Uterus (tissue), 2 donors: Measurements from ENCODE around the gene TALDO1.

Experiments
- CTCF ChIP-seq, 4 experiments: fragments of 200-600 bp in 2 of 4; fragments of 450-650 bp in 2 of 4; sonication (generic) in 2 of 4; IDR thresholded peaks; one replicate each; pipeline ENCODE4 v1.5.1; 2016 to 2019; ENCODE audit warnings: antibody characterized with exemption in 4 of 4, mild to moderate bottlenecking in 2 of 4, moderate library complexity in 1 of 4
- POLR2A ChIP-seq, 2 donors: fragments of 450-650 bp; IDR thresholded peaks; one replicate each; pipeline ENCODE4 v1.6.1; 2016; ENCODE audit warnings: antibody characterized with exemption in 2 of 2, mild to moderate bottlenecking in 1 of 2, moderate library complexity in 1 of 2

- TF ChIP-seq CTCF (IDR thresholded peaks at IDR 0.05) (no peak), POLR2A (IDR thresholded peaks at IDR 0.05) (no peak)
Measured at GRCh38 chr11:724778-725386, 22.4 kb upstream of the TALDO1 start.
